ENCODE measurements around the gene CLDN22. TPM values are rescaled to one million over a fixed set of nuclear protein-coding genes. Genes with fewer than 3 reads are reported as not detected.

Gene CLDN22
- total and polyA plus RNA-seq, 4 donors = 0.05 TPM; not detected in 3

GRCh38 chr4:183348136-183348535 lies 28.1 kb upstream of the CLDN22 start:
- Histone ChIP-seq H3K27me3 (ENCODE audit: control insufficient read depth in 4 of 4, insufficient read depth in 4 of 4, low read length in 3 of 4) (no peaks in the 10 kb centered on the region), H3K36me3 (ENCODE audit: control insufficient read depth in 4 of 4, insufficient read depth in 3 of 4, low read depth in 1 of 4, low read length in 3 of 4) (no peaks in the 10 kb centered on the region), H3K9me3 (ENCODE audit: control insufficient read depth in 4 of 4, low read length in 3 of 4) (no peaks in the 10 kb centered on the region), H3K4me1 (ENCODE audit: control insufficient read depth in 4 of 4, insufficient read depth in 4 of 4, low read length in 3 of 4) (no peaks in the 10 kb centered on the region), H3K4me3 (ENCODE audit: low read depth in 1 of 3, low read length in 3 of 3) (no peak overlapping the region), H3K27ac (ENCODE audit: low read depth in 1 of 2, low read length in 2 of 2) (no peak overlapping the region), H3K9ac (ENCODE audit: low read depth in 1 of 2, low read length in 2 of 2) (no peak overlapping the region)
- DNase-seq (ENCODE audit: low spot score) = no peak
- WGBS = 90% methylated on average over 12 of the region's 12 CpGs
- TF ChIP-seq FOXA1 (IDR thresholded peaks at IDR 0.05) (no peak), GABPA (IDR thresholded peaks at IDR 0.05 in 1 of 2, conservative IDR thresholded peaks at IDR 0.05 in 1 of 2) (no peak)

- H3K27ac ChIP-seq (ENCODE audit: low read depth in 1 of 2, low read length in 2 of 2) = no peak overlapping the region
- no peak overlapping the region for H3K9ac ChIP-seq (ENCODE audit: low read depth in 1 of 2, low read length in 2 of 2)
- H3K4me3 ChIP-seq (ENCODE audit: low read depth in 1 of 3, low read length in 3 of 3) = no peak overlapping the region
- no peaks in the 10 kb centered on the region for H3K4me1 ChIP-seq (ENCODE audit: control insufficient read depth in 4 of 4, insufficient read depth in 4 of 4, low read length in 3 of 4)
- H3K27me3 ChIP-seq (ENCODE audit: control insufficient read depth in 4 of 4, insufficient read depth in 4 of 4, low read length in 3 of 4) = no peaks in the 10 kb centered on the region
- no peaks in the 10 kb centered on the region for H3K36me3 ChIP-seq (ENCODE audit: control insufficient read depth in 4 of 4, insufficient read depth in 3 of 4, low read depth in 1 of 4, low read length in 3 of 4)
- DNase-seq (ENCODE audit: low spot score) = no peak
- TF ChIP-seq CTCF (IDR thresholded peaks at IDR 0.05; ENCODE audit: low read depth, low read length, missing input control) (no peak), JUND (IDR thresholded peaks at IDR 0.05) (no peak), SP1 (IDR thresholded peaks at IDR 0.05) (no peak), HNF4A (conservative IDR thresholded peaks at IDR 0.05) (no peak), FOXA2 (IDR thresholded peaks at IDR 0.05) (no peak), NR2F2 (IDR thresholded peaks at IDR 0.05) (no peak), MAX (IDR thresholded peaks at IDR 0.05) (no peak), TAF1 (conservative IDR thresholded peaks at IDR 0.05) (no peak), YY1 (IDR thresholded peaks at IDR 0.05) (no peak), ZBTB33 (IDR thresholded peaks at IDR 0.05) (no peak), HNF4G (IDR thresholded peaks at IDR 0.05) (no peak), REST (IDR thresholded peaks at IDR 0.05) (no peak), RXRA (IDR thresholded peaks at IDR 0.05) (no peak), ATF3 (IDR thresholded peaks at IDR 0.05) (no peak), EGR1 (IDR thresholded peaks at IDR 0.05; ENCODE audit: low read depth in 2 of 2) (no peak), GABPA (IDR thresholded peaks at IDR 0.05 in 1 of 2, conservative IDR thresholded peaks at IDR 0.05 in 1 of 2) (no peak)
- H3K9me3 ChIP-seq (ENCODE audit: control insufficient read depth in 4 of 4, low read length in 3 of 4) = no peaks in the 10 kb centered on the region
- WGBS = 84% methylated on average over 4 of the region's 4 CpGs
Observed at GRCh38 chr4:183347566-183347965, 27.5 kb upstream of the CLDN22 start.

Measured in liver (tissue), 9 donors.